GM21360 (cell line): ENCODE measurements around the gene CMSS1.
"Not testable (repeated sequence)": the region's sequence is repeated elsewhere in the genome, so short reads cannot be mapped to it uniquely, and the experiment has no call there.

Source experiments
- ATAC-seq: cut with Tn5 transposase; IDR thresholded peaks from one replicate; pipeline ENCODE4 v1.9.1; 2021; ENCODE audit warnings: mild to moderate bottlenecking, moderate library complexity; ENCODE audit not compliant: unreplicated experiment

Gene CMSS1

DNA sequence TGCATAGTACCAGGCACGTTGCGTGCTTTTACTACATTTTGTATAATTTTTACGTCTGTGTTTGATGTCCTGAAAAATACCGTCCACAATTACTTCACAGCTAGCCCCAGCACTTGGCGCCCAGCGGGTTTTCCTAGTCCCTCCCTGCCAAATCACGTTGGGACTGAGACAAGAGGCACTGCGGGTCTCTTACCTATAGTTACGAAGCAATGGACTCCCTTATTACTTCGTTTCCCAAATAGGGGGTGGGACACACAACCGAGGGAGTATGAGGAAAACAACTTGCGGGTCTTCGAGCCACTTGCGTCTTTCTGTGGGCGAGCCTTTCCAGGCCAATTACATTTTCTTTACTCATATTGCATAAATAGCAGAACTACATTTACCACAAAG is 620 bp upstream of the CMSS1 start:
- no peak for ATAC-seq

- ATAC-seq: no peak
Observed at GRCh38 chr3:99818818-99819217, 1.2 kb downstream of the CMSS1 start.

DNA sequence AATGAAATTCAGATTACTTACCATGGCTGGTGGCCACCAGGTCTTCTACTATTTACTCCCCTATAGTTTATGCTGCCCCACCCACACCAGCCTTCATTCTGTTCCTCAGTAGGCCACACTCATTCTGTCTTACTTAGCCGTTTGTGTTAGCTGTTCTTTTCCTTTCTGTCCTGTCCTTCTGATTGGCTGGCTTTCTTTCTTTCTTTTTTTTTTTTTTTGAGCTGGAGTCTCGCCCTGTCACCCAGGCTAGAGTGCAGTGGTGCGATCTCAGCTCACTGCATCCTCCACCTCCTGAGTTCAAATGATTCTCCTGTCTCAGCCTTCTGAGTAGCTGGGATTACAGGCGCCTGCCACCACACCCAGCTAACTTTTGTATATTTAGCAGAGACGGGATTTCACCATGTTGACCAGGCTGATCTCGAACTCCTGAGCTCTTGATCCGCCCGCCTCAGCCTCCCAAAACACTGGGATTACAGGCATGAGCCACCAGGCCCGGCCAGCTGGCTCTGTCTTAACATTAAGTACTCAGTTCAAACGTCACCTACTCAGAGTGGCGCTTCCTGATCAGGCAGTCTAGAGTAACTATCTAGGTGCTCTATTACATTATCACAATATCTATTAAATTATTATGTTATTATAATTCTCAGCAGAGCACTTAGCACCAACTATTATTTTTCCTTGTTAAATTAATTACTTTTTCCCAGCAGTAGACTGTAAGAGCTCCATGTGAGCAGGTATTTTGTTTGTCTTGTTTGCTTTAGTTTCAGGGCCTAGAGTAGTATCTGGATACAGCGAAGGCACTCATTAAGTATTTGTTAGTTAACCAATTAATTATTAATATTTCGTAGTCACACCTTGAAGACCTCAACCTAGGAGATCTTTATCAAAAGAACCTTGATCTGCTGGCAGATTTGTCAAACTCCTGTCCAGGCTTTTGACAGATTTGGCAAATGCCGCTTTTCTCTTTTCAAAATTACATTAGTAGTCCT is 6.4 kb downstream of the CMSS1 start:
- ATAC-seq: no peak

DNA sequence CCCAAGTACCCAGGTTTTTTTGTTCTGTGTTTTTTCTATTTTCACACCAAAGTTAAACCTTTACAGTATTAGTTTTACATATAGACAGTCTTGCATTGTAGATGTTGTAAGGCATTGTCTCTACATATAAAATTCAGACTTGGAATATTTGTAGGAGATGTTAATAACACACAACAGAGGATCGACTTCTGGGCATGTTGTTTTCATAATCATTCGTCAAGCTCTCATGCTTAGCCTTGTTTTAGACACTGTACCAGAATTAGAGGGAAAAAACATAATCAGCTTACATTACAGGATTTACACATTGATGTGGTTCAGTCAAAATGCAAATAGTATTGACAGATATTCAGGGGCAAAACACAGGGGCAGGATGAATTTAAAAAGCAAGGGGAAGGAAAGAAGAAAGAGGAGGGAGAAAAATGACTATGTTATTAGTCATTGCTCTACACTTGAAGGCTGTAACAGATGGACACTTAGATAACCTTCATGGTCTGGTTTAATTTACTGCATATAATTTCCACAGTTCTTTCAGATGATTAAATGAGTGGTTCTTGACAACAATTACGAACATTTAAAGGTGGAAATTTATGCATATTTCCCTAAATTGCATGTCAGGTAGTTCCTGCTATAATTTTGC is 7.5 kb downstream of the CMSS1 start:
- no peak for ATAC-seq

DNA sequence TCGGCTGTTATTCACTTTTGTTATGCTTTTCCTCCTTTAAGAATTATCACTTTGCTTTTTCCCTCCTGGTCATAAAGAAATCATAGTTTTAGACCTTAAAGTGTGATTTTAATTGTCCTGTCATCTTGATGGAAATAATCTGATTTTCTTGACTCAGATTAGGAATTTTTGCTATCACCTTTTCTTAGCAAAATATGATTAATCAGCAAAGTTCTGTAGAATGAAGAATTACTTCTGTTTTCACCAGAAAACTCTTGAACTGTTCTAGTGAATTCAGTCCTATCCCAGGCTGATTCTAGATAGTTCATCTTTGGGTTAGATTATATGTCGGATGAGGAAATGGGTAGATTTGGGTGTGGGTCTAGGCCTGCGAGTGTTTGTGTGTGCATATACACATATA is 12.2 kb downstream of the CMSS1 start:
- ATAC-seq: no peak

DNA sequence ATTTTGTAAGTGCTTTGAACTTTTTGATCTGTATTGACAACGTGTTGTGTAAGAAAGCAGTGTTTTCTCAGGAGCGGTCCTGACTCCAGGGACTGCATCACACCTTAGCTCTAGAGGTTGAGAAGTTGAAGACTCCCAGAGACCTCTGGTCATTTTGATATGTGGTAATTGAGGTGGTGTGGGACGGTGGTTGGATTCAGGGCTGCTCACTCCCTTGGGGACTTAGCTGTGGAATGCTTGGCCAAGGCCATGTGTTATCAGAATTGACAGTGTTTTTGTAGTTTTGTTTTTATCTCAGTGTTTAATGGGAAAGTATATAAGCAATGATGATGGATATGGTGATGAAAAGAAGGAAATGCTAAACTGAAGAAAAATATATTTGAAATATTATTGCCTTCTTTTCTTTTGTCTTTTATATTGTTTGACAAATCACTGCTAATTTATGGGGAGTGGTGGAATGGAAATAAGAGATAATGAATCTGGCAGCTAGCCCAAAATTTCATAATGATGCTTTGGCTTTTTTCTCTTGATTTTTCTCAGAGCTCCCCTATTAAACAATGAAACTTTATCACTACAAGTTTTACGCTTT is 16.0 kb downstream of the CMSS1 start:
- ATAC-seq: no peak

- no peak for ATAC-seq
Observed at GRCh38 chr3:99834211-99834957, 16.7 kb downstream of the CMSS1 start.

DNA sequence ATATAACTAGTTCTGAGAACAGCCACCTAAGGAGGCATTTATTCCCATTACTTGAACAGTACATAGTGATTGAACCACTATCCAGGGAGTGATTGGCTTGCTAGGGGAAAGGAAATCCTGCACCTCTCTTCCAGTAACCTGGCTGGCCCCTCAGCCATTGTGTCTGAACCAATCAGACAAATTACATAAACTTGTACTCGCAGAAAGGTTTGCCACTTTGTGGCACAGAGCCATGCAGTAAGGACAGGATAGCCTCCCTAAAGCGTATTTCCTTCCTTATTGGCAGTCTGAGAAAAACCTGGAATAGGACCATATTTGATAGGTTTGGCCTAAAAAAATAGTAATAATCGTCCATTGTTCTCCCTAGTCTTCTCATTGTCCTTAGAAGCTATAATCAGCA is 19.0 kb downstream of the CMSS1 start:
- no peak for ATAC-seq

DNA sequence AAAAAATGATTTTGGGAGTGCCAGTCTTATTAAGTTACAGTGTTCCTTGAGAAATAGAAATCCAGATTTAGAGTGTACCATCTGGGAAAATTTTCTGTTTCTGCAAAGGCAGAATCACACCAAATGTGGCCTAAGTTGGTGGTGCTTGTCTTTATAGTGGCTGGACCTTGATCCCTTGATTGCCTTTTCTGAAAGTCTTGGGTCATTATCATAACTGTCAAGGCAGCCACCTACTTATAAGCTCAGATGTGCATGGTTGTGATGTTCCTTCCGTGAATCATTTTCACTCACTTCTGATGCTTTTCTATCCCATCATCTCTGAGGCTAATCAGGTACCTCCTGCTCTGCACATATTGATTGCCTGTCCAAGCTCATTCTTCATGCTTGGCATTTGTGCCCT is 20.1 kb downstream of the CMSS1 start:
- no peak for ATAC-seq

DNA sequence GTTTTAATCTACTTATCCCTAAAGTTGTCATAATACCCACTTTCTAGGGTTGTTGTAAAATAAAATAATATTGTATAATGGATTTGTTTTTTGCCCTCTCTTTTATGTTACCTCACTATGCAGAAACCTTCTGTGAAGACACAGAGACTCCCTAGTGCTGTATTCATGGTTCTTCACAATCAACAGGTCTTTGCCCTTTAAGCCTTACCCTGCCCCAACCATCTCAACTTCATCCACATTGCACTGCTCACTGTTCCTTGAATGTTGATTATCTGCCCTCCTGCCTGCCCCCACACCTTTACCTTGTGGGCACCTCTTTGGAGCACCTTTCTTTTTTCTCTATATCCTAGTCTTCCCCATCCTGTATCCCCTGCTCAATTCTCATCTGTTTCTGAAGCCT is 21.1 kb downstream of the CMSS1 start:
- no peak for ATAC-seq

GRCh38 chr3:99839613-99840012 is 22.0 kb downstream of the CMSS1 start:
- ATAC-seq: no peak

DNA sequence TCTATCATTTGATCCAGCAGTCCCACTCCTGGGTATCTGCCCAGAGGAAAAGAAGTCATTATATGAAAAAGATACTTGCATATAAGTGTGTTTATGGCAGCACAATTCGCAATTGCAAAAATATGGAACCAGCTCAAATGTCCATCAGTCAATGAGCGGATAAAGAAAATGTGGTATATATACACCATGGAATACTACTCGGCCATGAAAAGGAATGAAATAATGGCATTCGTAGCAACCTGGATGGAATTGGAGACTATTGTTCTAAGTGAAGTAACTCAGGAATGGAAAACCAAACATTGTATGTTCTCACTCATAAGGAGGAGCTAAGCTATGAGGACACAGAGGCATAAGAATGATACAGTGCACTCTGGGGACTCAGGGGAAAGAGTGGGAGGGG is 24.3 kb downstream of the CMSS1 start:
- ATAC-seq: not testable (repeated sequence)

DNA sequence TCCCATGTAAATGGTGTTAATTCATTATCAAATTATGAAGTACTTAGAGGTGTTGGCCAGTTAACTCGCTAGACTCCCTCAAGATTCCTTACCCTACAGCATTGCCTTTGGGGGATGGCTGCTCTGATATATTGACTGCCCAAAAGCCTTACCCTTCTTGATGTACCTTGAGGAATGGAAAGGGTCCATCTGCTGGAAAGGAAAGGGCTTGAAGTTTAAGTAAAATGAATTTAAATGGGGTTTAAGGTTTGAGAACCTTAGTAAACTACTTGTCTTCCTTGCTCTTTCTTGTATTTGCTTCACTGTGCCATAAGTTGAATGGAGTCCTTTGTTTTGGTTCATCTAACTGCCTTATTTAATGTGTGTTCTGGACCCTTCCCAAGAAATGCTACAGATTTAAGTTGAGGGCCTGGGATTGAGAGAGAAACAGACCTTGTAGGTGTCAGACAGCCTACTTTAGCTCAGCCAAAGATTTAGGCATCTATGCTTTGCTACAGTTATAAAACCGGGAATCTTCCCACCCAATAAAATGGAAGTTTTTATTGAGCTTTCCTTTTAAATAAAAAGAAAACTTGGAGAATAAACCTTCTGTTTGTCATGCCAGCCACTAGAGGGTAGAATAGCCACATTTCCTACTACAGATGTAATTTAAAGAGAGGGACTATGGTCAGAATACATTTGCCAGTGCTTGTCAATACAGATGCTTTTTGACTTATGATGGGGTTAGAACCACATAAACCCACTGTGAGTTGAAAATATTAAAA is 25.3 kb downstream of the CMSS1 start:
- ATAC-seq: no peak

GRCh38 chr3:99843590-99844258 is 26.1 kb downstream of the CMSS1 start:
- no peak for ATAC-seq

- no peak for ATAC-seq
Observed at GRCh38 chr3:99845331-99845730, 27.7 kb downstream of the CMSS1 start.

GRCh38 chr3:99845999-99846398 is 28.3 kb downstream of the CMSS1 start:
- no peak for ATAC-seq

- ATAC-seq: no peak
Observed at GRCh38 chr3:99846477-99847160, 29.0 kb downstream of the CMSS1 start.

DNA sequence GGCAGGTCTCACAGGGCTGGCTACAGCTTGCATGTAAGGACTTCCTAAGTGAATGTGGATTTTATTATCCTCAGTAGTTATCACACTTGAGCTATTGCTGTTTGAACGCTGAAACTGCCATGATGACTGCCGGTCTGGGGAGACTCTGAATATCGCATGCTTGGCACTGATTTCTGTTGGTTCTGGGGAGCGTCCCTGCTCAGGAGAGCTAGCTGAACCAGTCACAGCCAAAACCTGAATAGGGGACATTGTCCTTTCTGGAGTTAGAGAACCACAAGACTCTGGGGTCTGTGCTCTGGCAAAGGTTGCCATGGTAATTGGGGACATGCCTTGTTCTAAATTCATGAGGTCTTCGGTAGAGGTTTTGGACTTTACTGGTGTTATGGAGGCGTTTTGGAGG is 30.8 kb downstream of the CMSS1 start:
- no peak for ATAC-seq

- ATAC-seq: no peak
Observed at GRCh38 chr3:99850608-99851007, 32.9 kb downstream of the CMSS1 start.
